Activated CD4-positive, alpha-beta T cell treated with anti-CD3 and anti-CD28 coated beads for 48 hours (primary cell): ENCODE data around the gene SECTM1.
A peak's percentile ranks its signal among the peaks of the same experiment; 100 is the strongest.
"Not testable (repeated sequence)": the region's sequence is repeated elsewhere in the genome, so short reads cannot be mapped to it uniquely, and the experiment has no call there.

ENCODE experiments used
- DNase-seq: peaks from one replicate; pipeline ENCODE4 v3.0.0-alpha.2; 2020

SECTM1 gene

GRCh38 chr17:82367724-82368524 lies 34.4 kb upstream of the SECTM1 start:
- no peak for DNase-seq

DNA sequence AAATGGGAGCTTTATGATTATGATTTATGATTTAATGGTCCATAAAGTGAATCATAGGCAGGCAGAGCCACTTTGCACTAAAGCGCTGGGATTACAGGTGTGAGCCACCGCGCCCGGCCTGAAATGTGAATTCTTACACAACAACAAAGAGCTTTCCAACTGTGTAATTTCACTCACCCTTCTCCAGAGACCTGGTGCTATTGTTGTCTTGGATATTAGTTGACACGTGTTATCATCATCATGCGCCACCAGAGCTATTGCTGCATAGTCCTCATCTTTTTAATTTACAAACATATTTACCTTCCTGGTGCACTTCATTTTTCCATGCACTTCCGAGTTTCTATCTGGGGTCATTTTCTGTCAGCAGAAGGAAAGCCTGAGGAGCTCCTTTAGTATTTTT lies 33.2 kb upstream of the SECTM1 start:
- DNase-seq, result no peak

DNA sequence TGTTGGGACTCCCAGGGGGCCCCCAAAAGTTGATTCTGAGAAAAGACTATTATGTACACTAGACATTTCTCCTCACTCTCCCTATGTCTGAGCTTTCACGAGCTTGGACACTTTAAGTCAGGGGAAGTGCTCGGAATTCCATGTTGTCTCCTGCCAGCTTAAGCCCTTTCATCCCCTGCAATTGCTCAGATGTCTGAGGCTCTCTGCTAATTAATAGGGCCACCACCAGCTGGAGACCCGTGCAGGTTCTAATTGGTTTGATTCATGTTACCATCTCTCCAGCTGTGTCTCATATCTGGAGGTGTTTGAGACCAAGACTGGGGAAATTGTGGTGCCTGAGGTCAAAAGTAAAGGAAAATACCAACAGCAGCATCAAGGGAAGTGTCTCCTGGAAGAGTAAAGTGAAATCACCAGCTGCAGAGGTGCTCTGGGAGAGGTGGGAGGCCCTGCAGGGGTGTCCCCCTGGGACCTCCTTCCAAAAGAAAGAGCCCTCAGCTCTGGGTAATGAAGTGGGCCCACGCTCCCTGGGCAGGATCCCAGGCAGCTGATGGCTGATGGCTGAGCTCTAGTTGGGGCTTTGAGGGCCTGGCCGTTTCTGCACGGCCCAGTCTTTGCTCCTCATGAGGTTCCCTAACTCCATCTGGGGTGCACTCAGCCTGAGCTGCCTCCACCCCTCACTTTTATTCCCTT lies 32.2 kb upstream of the SECTM1 start:
- no peak for DNase-seq

GRCh38 chr17:82361885-82362633 lies 28.5 kb upstream of the SECTM1 start:
- no peak for DNase-seq

DNA sequence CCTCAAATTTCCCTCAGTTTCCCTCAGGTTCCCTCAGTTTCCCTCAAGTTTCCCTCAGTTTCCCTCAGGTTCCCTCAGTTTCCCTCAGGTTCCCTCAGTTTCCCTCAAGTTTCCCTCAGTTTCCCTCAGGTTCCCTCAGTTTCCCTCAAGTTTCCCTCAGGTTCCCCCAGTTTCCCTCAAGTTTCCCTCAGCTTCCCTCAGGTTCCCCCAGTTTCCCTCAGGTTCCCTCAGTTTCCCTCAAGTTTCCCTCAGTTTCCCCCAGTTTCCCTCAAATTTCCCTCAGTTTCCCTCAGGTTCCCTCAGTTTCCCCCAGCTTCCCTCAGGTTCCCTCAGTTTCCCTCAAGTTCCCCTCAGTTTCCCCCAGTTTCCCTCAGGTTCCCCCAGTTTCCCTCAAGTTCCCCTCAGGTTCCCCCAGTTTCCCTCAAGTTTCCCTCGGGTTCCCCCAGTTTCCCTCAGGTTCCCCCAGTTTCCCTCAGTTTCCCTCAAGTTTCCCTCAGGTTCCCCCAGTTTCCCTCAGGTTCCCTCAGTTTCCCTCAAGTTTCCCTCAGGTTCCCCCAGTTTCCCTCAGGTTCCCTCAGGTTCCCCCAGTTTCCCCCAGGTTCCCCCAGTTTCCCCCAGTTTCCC lies 26.0 kb upstream of the SECTM1 start:
- DNase-seq, result not testable (repeated sequence)

- no peak for DNase-seq
Observed at GRCh38 chr17:82358465-82359350, 25.1 kb upstream of the SECTM1 start, which contains the start of gene TEX19. Gene TEX19 (plus strand): TSS chr17:82359247. CDS start chr17:82362151, 2,904 bp downstream.

- DNase-seq, result no peak
Observed at GRCh38 chr17:82357394-82357793, 23.8 kb upstream of the SECTM1 start.

DNA sequence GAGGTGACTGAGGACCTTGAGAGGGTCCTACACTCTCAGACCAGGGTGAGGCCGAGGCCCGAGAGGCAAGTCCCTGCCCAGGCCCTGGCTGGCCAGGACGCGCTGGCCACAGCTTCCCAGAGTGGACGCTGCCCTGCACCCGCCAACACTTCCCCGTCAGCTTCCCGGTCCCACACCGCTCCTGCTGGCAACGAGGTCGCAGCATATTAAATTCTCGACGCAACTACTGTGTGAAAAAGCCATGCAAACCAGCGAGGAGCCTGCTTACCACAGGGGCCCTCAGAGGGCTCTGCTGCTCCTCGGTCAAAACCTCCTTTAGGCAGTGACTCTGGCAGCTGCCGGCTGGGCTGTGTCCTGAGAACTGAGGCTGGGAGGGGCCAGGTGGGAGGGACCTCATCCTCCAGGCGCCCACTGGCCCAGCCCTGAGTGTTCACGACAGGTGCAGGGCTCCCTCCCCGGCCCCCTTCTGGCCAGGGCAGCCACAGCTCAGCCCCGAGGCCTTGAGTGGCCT lies 23.3 kb upstream of the SECTM1 start:
- no peak for DNase-seq

DNA sequence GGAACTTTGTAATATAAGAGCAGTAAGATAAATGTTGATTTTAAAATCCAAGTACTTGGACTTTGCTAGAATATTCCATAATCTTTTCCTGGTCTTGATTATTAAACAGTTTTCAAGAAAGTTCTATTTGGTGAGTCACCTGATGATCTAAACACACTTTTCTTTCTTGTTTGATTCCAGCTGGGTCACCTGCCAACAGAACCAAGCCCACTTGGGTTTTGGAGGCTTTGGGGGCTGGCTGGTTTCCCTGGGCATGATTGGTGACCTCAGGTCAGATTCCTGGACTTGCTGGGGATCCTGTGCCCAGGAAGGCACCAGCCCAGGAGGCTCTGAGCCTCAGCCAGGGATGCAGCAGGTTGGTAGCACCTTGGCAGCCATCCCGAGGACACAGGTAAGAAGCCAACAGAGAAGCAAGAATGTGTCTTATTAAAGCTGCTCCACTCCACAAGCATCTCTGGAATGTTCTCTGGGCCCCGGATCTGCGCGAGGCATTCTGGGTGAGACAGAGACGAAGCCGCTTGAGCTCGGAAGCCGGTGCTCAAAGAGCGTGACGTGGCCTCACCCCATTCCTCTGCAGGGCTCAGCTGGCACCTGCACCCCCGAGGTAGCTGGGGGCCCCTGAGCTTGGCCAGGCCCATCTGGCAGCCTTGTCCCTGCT lies 22.3 kb upstream of the SECTM1 start:
- DNase-seq, result no peak

GRCh38 chr17:82354804-82355308 lies 21.3 kb upstream of the SECTM1 start:
- DNase-seq, result no peak

DNA sequence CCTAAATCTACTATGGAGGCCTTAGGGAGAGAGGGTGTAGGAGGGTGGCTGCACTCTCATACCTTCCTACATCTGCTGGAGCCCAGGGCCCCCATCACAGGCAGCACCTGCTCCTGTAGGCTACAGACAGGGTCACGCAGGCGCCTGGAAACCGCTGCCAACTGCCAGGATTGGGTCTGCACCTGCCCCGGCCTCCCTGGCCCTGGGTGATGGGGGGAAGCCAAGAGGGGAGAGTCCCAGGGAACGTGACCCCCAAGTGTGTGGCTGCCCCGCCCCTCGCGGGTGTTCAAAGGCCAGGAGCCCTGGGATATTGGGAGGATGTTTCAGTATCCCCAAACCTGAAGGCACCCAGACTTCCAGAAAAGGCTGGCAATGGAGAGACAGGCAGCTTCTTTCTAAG lies 19.9 kb upstream of the SECTM1 start:
- no peak for DNase-seq

GRCh38 chr17:82351713-82352488 lies 18.3 kb upstream of the SECTM1 start:
- DNase-seq, result peak; percentile 91

DNA sequence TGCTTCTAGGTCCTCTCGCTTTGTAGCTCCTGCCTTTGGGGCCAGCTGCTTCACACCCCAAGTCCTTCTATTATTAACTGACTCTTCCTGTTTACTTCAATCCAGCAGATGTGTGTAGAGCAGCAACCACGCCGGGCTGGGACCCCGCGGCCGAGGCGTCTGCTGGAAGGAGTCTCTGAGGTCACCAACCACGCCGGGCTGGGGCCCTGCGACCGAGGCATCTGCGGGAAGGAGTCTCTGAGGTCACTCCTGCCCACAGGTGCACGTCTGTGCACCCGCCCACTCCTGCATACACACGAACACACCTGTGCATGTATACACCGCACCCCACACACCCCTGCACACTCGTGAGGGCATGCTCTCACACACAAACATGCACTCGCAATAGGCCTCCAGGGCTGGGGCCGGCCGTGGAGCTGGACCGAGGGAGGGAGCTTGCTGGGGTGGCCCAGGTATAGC lies 17.7 kb upstream of the SECTM1 start:
- DNase-seq, result no peak

GRCh38 chr17:82350182-82351030 lies 16.8 kb upstream of the SECTM1 start:
- peak; percentile 72 for DNase-seq

DNA sequence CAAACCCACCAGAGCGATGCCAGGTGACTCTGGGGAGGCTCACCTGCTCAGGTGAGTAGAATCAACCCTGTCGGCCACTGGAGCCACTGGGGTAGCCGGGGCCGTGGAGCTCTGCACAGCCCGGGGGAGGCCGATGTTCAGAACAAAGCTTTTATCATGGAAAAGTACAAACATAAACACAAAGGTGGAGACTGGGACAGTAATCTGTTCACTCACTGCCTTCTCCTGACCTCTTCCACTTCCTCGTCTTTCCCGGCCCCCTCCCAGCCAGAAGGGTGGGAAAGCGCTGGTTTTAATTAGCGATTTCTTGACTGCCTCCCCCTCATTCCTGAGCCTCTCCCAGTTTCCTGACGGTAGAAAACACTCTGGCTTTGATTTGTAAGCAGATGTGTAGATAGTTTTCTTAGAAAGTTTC lies 15.7 kb upstream of the SECTM1 start:
- no peak for DNase-seq

DNA sequence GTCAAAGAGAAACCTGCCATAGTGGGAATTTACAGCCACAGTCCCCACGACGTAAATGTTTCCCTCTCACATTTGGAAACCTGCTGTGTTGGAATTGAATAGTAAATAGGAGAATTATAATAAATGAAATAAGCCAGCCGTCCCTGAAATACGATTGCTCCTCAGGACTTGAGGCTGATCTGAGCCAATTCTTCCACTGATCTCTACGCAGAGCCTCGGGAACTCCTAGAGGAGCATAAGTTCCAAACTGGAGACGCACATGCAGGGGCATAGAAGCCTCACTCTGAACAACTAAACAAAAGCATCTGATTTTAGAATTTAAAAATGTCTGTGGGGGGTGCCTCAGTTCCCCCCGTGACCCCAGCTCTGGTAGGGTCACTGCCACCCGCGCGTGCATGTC lies 15.3 kb upstream of the SECTM1 start:
- no peak for DNase-seq

DNA sequence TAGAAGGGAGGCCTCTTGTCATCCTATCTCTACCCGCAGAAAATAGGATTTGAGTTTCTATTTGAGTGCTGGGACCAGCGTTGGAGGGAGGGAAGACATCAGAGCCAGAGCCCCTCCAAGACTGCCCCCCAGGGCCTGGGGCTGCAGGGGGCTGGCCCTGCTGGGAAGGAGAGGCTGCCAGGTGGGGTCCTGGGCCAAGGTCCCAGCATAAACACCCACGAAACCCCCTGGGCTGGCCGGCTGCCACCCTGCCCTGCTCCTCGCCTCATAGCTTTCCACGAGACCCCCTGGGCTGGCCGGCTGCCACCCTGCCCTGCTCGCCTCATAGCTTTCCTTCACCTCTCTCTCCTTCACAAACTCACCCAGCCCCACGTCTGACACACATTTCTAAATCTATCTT lies 14.9 kb upstream of the SECTM1 start:
- no peak for DNase-seq

GRCh38 chr17:82347994-82348393 lies 14.4 kb upstream of the SECTM1 start:
- DNase-seq, result not testable (repeated sequence)
